Measurements from ENCODE around the gene ALG1L2. TPM values are rescaled to one million over a fixed set of nuclear protein-coding genes. Genes with fewer than 3 reads are reported as not detected.
"Not testable (repeated sequence)": the region's sequence is repeated elsewhere in the genome, so short reads cannot be mapped to it uniquely, and the experiment has no call there.

Gene ALG1L2
- total RNA-seq, 4 donors from 2014 or later = not detected

DNA sequence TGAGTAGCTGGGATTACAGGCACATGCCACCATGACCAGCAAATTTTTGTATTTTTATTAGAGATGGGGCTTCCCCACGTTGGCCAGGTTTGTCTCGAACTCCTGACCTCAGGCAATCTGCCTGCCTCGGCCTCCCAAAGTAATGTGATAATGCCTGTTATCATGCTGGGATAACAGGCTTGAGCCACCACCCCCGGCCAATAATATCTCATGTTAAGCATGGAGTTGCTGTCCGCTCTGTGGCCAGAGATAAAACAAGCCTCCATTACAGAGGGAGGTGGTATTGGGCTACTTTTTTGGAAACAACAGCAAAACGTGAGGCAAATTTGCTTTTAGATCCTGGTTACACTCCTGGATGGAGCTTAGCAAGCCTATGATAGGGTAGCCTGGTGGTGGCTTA is 32.9 kb upstream of the ALG1L2 start:
- DNase-seq = no peak
- in situ Hi-C loops (cut with MboI; ENCODE audit: low pct_ligation_motif_present in 1 of 4, low pct_unique_long_range_greater_than_20kb in 1 of 4, low sequenced_read_pairs in 3 of 4) = no loop called here
- WGBS, 2 donors (ENCODE audit: low coverage in 1 of 2) = 67 to 82% methylated on average over 3 to 6 of the region's 6 CpGs
- Histone ChIP-seq H3K27ac (no peak overlapping the region), H3K9me3 (no peaks in the 10 kb centered on the region), H3K36me3 (no peaks in the 10 kb centered on the region), H3K4me1 (no peaks in the 10 kb centered on the region), H3K4me3 (no peak overlapping the region), H3K27me3 (no peaks in the 10 kb centered on the region)
- intact Hi-C loops (cut with DNase I; ENCODE audit: low total_unique reads) = no loop called here
- TF ChIP-seq POLR2AphosphoS5 (IDR thresholded peaks at IDR 0.05) = no peak

DNA sequence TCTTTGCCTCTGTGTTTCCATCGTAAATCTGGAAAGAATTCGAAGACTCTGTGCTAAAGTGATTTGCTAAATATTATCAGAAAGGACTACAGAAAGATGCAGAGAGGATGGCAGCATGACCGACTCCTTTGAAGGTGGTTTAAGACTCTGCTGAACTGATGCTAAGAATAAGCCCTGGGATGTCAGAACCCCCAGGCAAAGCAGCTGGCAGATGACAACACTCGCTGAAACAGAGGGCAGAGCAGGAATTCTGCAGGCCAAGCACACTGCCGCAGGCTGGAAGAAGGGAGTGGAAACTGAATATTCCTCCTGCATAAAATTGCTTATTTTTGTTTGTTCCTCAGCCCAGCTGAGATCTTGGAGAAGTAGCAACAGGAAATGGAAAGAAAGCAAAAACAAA is 29.3 kb upstream of the ALG1L2 start:
- H3K9me3 ChIP-seq; intact Hi-C loops (cut with DNase I; ENCODE audit: low total_unique reads); in situ Hi-C loops (cut with MboI; ENCODE audit: low pct_ligation_motif_present in 1 of 4, low pct_unique_long_range_greater_than_20kb in 1 of 4, low sequenced_read_pairs in 3 of 4); H3K27ac ChIP-seq; H3K36me3 ChIP-seq; H3K27me3 ChIP-seq; H3K4me1 ChIP-seq; DNase-seq; H3K4me3 ChIP-seq: not testable (repeated sequence)
- 72% methylated on average over 5 of the region's 5 CpGs; no CpG with 5 or more reads in 1 of the 2 donors for WGBS, 2 donors (ENCODE audit: low coverage in 1 of 2)

DNA sequence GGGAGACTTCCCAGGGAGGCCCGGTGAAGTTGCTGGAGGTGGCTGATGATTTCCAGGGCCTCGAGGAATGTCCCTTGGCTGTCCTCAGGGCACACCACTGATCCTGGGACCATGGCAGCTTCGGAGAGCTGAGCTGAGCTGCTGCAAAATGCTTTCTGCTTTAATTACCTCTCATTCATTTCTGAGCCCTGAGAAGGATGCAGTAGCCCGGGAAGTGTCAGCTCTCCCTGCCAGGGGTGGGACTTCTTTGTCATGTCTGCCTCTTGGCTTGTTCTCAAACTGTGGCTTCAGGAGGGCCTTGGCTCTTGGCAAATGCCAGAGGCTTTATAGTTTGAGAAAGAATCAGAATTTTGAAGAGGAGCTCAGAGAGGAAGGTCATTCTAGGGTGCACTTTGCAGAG is 28.7 kb upstream of the ALG1L2 start:
- H3K4me3 ChIP-seq; DNase-seq; H3K36me3 ChIP-seq; H3K9me3 ChIP-seq; H3K27ac ChIP-seq; intact Hi-C loops (cut with DNase I; ENCODE audit: low total_unique reads); in situ Hi-C loops (cut with MboI; ENCODE audit: low pct_ligation_motif_present in 1 of 4, low pct_unique_long_range_greater_than_20kb in 1 of 4, low sequenced_read_pairs in 3 of 4); H3K27me3 ChIP-seq; H3K4me1 ChIP-seq: not testable (repeated sequence)
- WGBS, 2 donors (ENCODE audit: low coverage in 1 of 2) = 60% methylated on average over 2 of the region's 4 CpGs; no CpG with 5 or more reads in 1 of the 2 donors

DNA sequence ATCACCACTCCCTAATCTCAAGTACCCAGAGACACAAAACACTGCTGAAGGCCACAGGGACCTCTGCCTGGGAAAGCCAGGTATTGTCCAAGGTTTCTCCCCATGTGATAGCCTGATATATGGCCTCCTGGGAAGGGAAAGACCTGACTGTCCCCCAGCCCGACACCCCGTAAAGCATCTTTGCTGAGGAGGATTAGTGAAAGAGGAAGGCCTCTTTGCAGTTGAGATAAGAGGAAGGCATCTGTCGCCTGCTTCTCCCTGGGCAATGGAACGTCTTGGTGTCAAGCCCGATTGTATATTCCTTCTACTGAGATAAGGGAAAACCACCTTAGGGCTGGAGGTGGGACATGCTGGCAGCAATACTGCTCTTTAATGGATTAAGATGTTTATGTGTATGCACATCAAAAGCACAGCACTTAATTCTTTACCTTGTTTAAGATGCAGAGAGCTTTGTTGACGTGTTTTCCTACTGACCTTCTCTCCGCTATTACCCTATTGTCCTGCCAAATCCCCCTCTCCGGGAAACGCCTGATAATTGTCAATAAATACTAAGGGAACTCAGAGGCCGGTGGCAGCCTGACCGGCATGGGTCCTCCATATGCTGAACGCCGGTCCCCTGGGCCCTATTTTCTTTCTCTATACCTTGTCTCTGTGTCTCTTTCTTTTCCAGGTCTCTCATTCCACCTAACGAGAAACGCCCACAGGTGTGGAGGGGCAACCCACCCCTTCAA is 23.9 kb upstream of the ALG1L2 start:
- in situ Hi-C loops (cut with MboI; ENCODE audit: low pct_ligation_motif_present in 1 of 4, low pct_unique_long_range_greater_than_20kb in 1 of 4, low sequenced_read_pairs in 3 of 4); DNase-seq; H3K36me3 ChIP-seq; H3K27me3 ChIP-seq; H3K27ac ChIP-seq; H3K4me3 ChIP-seq; H3K4me1 ChIP-seq; H3K9me3 ChIP-seq; intact Hi-C loops (cut with DNase I; ENCODE audit: low total_unique reads): not testable (repeated sequence)
- WGBS, 2 donors (ENCODE audit: low coverage in 1 of 2) = 81 to 100% methylated on average over 3 to 15 of the region's 15 CpGs

DNA sequence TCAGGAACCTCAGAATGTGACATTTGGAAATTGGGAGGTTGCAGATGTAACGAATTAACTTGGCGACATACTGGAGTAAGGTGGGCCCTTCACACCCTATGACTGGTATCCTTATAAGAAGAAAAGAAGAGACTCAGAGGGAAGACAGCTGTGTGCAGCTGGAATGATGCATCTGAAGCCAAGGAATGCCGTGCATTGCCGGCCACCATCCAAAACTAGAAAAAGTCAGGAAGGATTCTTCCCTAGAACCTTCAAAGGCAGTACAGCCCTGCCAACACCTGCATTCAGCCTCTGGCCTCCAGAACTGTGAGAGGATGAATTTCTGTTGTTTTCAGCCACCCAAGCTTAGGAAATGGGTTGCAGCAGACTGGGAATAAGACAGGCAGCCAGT is 23.4 kb upstream of the ALG1L2 start:
- H3K4me1 ChIP-seq; H3K27me3 ChIP-seq; H3K36me3 ChIP-seq; in situ Hi-C loops (cut with MboI; ENCODE audit: low pct_ligation_motif_present in 1 of 4, low pct_unique_long_range_greater_than_20kb in 1 of 4, low sequenced_read_pairs in 3 of 4); intact Hi-C loops (cut with DNase I; ENCODE audit: low total_unique reads); H3K4me3 ChIP-seq; H3K9me3 ChIP-seq; H3K27ac ChIP-seq; DNase-seq: not testable (repeated sequence)
- WGBS, 2 donors (ENCODE audit: low coverage in 1 of 2) = 69% methylated on average over 2 of the region's 4 CpGs; no CpG with 5 or more reads in 1 of the 2 donors

DNA sequence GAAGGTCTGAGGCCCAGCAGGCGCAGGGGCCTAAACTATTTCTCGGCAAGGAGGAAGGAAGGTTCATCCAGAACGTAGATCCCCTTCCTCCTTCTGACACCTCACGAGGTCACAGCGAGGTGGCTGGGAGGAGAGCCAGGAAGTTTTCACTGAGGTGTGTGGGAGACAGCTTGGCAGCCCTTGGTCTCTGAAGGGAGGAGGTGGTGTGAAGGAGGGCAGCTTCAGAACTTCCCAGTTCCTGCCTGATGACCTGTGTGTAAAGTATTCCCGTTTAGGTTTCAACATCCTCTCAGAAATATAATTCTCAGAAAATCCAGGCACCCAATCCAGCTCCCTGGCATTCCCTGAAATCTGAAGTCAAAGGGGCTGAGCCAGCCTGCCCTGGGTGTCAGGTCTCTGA is 22.9 kb upstream of the ALG1L2 start:
- H3K4me3 ChIP-seq; intact Hi-C loops (cut with DNase I; ENCODE audit: low total_unique reads); DNase-seq; H3K27me3 ChIP-seq; H3K36me3 ChIP-seq; in situ Hi-C loops (cut with MboI; ENCODE audit: low pct_ligation_motif_present in 1 of 4, low pct_unique_long_range_greater_than_20kb in 1 of 4, low sequenced_read_pairs in 3 of 4); H3K27ac ChIP-seq; H3K4me1 ChIP-seq; H3K9me3 ChIP-seq: not testable (repeated sequence)
- 51% methylated on average over 6 of the region's 6 CpGs; no CpG with 5 or more reads in 1 of the 2 donors for WGBS, 2 donors (ENCODE audit: low coverage in 1 of 2)

DNA sequence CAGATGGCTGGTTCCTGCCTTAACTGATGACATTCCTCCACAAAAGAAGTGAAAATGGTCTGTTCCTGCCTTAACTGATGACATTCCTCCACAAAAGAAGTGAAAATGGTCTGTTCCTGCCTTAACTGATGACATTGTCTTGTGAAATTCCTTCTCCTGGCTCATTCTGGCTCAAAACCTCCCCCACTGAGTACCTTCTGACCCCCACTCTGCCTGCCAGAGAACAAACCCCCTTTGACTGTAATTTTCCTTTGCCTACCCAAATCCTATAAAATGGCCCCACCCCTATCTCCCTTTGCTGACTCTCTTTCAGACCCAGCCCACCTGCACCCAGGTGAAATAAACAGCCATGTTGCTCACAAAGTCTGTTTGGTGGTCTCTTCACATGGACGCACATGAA is 22.5 kb upstream of the ALG1L2 start:
- DNase-seq; in situ Hi-C loops (cut with MboI; ENCODE audit: low pct_ligation_motif_present in 1 of 4, low pct_unique_long_range_greater_than_20kb in 1 of 4, low sequenced_read_pairs in 3 of 4); H3K36me3 ChIP-seq; H3K4me3 ChIP-seq; H3K27ac ChIP-seq; H3K9me3 ChIP-seq; intact Hi-C loops (cut with DNase I; ENCODE audit: low total_unique reads); H3K4me1 ChIP-seq; H3K27me3 ChIP-seq: not testable (repeated sequence)
- WGBS, 2 donors (ENCODE audit: low coverage in 1 of 2) = 79% methylated on average over 1 of the region's 1 CpG; no CpG with 5 or more reads in 1 of the 2 donors

DNA sequence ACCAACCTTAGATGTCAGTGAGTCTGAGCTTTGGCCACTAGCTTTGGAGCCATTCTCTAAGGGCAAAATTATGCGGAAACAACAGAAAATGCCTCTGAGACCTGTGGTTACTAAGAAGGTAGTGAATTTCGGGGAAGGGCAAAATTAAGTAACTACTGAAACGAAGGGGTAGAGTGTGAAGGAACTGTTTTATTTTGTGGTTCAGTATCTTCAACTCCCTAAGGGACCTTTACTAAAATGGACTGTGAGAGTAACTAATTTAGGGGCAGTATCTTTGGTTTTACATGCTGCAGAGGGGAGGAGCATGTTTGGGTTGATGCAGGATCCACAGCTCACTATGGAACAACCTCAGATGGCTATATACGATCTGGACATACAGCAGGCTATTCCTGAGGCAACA is 8.0 kb upstream of the ALG1L2 start:
- WGBS, 2 donors (ENCODE audit: low coverage in 1 of 2) = 69 to 100% methylated on average over 2 to 4 of the region's 4 CpGs

More for the DNA sequence above, 8.0 kb upstream of the ALG1L2 start:
- no peak for TF ChIP-seq POLR2AphosphoS5 (IDR thresholded peaks at IDR 0.05)
- no peak for TF ChIP-seq EP300 (IDR thresholded peaks at IDR 0.05; ENCODE audit: low read depth)
- no peak for TF ChIP-seq POLR2A (IDR thresholded peaks at IDR 0.05)
- TF ChIP-seq, protein P1, sequence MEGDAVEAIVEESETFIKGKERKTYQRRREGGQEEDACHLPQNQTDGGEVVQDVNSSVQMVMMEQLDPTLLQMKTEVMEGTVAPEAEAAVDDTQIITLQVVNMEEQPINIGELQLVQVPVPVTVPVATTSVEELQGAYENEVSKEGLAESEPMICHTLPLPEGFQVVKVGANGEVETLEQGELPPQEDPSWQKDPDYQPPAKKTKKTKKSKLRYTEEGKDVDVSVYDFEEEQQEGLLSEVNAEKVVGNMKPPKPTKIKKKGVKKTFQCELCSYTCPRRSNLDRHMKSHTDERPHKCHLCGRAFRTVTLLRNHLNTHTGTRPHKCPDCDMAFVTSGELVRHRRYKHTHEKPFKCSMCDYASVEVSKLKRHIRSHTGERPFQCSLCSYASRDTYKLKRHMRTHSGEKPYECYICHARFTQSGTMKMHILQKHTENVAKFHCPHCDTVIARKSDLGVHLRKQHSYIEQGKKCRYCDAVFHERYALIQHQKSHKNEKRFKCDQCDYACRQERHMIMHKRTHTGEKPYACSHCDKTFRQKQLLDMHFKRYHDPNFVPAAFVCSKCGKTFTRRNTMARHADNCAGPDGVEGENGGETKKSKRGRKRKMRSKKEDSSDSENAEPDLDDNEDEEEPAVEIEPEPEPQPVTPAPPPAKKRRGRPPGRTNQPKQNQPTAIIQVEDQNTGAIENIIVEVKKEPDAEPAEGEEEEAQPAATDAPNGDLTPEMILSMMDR (IDR thresholded peaks at IDR 0.05) = no peak
- Histone ChIP-seq H3K27me3 (no peaks in the 10 kb centered on the region), H3K27ac (no peak overlapping the region), H3K4me1 (no peaks in the 10 kb centered on the region), H3K4me3 (no peak overlapping the region), H3K36me3 (no peaks in the 10 kb centered on the region), H3K9me3 (no peaks in the 10 kb centered on the region)
- intact Hi-C loops (cut with DNase I; ENCODE audit: low total_unique reads) (no loop called here), in situ Hi-C loops (cut with MboI; ENCODE audit: low pct_ligation_motif_present in 1 of 4, low pct_unique_long_range_greater_than_20kb in 1 of 4, low sequenced_read_pairs in 3 of 4) (no loop called here)
- no peak for DNase-seq
